NCI-H1105 treated with DMSO at 0.1 percent for 48 hours (cell line): ENCODE data around the gene FBXL2.
"Not testable (repeated sequence)": the region's sequence is repeated elsewhere in the genome, so short reads cannot be mapped to it uniquely, and the experiment has no call there.

Experiments used
- DNase-seq: peaks from one replicate; lab custom pipeline; 2025; lab: John Stamatoyannopoulos, UW

Gene FBXL2

DNA sequence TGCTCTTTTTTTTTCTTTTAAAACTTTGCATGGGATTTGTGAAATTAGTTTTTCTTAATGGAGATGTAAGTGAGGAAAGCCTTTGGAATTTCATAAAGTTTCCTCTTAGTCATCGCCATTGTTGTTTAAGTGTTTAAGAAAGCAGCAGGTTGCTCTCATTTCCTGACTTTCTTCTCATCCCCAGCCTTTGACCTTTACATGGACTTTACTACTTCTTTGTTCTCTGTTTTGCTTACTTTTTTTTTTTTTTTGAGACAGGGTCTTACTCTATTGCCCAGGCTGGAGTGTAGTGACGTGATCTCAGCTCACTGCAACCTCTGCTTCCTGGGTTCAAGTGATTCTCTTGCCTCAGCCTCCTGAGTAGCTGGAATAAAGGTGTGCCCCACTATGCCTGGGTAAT, 38.6 kb downstream of the FBXL2 start:
- DNase-seq = no peak

DNA sequence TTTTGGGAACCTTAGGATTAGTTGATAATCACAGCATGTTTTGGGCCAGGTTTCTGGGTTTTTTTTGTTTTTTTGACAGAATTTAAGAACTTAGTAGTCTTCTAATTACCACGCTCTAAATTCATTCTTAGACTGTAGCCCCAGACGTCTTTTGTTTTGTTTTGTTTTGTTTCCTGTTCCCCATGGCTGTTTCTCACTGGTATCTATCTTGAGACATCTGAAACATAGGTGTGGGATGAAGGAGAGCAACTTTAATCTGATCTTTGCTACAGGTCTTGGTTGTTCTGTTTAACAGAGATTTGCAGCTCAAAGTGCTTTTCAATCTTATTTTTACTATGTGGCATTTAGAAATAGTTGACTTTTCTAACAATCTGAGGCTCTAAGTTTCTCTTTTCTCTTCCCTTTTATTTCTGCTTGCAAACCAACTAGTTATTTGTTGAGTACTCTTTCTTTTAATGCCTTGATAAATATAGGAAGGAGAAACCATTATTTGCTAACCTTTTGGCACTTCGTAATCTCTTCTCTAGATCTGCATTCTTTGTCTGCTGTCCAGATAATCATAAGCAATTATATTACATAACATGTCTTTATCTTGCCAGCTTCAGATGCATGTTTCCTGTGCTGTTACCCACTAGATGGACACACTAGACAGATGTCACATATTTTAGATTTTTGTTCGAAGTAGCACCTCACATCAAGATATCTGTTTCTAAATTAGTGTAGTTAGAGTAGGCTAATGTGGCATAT, 40.9 kb downstream of the FBXL2 start:
- no peak for DNase-seq

DNA sequence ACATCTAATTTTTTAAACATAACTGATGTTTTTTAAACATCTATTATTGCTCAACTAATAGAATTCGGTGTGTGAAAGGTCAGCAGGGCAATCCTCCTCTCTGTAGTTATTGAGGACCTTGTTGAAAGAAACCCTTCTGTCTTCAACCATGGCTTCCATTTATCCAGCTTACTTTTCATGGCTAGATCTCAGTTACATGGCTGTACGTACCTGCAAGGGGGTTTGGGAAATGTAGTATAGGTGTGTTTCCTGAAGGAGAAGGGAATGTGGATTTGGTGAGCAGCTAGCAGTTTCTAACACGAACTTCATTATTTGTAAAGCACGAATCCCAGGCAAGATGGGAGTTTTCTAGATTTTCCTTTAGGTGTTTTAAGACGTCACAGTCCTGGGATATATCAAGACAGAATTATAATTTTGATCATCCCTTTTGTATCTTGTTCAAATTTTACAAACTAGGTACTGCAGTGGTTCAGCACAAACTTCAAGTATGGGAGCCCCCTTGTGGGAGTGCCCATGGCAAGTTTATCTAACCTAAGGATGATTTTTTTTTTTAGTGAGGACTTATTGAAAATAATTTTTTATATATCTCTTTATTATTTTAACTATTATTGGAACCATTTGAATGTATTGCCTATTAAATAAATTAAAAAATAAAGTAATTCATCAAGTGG, 41.6 kb downstream of the FBXL2 start:
- no peak for DNase-seq

DNA sequence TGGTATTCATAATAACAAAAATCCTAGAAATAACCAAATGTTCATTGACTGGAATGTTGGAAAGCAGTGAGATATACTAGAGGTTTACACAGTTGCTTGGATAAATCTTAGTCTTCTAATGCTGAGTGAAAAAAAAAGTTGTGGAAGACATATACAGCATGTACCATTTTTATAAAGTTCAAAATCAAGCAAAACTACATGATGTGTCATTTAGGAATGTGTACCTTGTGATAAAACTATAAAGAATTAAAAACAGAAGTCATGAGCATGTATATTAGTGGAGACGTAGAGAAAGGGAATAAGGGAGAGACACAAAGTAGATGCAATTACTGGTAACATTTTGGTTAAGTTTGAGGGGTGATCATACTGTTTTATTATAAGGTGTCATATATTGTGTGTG, 45.2 kb downstream of the FBXL2 start:
- no peak for DNase-seq

DNA sequence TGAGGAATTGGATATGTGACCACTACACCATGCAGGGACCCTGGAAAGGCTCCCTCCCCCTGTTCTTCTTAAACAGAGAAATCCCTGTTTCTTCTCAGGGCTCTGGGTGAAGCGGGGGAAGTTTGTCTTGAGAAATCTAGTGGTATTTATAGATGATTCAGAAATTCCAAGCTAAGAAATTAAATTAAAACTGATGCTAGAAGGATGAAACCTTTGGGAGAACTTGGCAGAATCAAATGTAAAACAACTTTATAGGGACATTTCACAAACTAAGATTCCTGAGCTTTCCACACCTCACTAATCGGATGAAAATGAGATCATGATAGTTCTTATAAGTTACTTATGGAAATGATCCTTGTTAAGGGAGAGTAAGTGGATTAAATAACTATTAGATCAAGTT, 54.2 kb downstream of the FBXL2 start:
- no peak for DNase-seq

DNA sequence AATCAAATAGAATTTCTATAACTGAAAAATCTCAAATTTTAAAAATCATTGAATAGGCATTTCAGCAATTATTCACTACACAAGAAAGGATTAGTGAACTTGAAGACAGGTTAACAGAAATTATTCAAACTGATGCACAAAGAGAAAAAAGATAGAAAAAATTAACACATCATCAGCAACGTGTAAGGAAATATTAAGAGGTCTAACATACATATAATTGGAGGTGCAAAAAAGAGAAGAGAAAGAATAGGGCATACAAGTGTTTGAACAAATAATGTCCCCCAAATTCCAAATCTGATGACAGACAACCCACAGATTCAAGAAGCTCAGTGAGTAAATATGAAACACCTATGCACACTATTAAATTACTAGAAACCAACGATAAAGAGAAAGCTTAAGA, 57.1 kb downstream of the FBXL2 start:
- DNase-seq = no peak

DNA sequence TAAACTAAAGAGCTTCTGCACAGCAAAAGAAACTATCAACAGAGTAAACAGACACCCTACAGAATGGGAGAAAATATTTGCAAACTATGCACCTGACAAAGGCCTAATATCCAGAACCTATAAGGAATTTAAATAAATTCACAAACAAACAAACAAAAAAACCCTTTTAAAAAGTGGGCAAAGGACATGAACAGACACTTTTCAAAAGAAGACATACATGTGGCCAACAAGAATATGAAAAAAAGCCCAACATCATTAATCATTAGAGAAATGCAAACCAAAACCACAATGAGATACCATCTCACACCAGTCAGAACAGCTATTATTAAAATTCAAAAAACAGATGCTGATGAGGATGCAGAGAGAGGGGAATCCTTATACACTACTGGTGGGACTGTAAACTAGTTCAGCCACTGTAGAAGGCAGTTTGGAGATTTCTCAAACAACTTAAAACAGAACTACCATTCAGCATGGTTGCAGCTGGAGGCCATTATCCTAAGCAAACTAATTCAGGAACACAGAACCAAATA, 61.8 kb downstream of the FBXL2 start:
- not testable (repeated sequence) for DNase-seq

DNA sequence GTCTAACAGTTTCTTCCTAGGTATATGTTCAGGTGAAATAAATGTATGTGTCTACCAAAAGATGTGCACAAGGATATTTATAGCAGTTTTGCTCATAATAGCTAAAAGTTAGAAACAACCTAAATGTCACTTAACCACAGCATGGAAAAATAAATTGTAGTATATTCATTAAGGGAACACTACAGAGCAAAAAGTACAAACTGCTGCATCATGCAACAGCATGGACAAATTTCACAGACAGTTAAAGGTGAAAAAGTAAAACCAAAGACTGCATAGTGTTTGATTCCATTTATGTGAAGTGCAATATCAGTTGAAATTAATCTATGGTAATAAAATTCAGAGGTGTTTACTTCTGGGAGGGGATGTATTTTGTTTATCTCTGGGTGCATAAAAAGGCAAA, 62.5 kb downstream of the FBXL2 start:
- no peak for DNase-seq

DNA sequence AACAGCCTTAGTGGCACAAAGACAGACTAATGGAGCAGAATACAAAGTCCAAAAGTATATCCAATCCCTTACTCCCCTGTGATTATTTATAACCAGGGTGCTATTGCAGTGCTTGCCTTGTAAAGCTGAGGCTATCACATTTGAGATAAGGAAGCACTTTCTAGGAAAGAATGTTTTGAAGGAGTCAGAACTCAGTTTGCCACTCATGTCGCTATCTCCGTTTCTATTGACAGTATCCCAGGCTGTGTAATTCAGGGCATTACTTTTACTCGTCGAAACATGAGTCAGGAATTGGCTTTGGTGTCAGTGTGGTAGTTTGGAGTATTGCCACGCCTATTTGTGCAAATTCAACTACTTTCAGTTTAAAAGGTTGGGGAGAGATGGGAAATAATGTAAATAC, 78.4 kb downstream of the FBXL2 start:
- DNase-seq = no peak

DNA sequence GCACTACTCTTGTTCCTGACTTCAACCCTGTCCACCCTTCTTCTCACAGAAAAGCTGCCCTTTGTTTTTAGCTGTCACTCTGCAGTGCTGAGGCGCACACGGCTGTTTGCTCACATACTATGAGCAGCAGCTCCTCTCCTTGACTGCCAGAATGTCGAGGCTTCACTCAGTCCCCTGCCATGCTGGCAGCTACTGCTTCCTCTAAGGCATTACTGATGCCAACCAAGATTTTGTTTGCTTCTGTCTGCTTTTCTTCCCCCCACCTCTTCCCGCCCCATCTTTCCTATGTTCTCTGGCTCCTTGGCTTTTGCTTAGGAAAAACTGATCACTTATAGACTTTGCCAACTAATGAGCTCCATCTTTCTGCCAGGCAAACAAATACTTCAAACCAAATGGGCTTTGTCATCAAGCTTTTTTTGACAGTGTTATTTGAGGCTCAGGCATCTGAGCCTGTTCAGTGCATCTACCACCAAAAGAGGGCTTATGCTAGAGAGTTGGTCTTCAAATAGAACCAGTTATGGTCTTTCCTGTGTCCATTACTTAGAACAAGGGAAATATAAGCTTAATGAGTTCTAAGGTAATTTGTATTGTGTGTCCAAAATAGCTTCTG, 81.0 kb downstream of the FBXL2 start:
- DNase-seq = no peak

DNA sequence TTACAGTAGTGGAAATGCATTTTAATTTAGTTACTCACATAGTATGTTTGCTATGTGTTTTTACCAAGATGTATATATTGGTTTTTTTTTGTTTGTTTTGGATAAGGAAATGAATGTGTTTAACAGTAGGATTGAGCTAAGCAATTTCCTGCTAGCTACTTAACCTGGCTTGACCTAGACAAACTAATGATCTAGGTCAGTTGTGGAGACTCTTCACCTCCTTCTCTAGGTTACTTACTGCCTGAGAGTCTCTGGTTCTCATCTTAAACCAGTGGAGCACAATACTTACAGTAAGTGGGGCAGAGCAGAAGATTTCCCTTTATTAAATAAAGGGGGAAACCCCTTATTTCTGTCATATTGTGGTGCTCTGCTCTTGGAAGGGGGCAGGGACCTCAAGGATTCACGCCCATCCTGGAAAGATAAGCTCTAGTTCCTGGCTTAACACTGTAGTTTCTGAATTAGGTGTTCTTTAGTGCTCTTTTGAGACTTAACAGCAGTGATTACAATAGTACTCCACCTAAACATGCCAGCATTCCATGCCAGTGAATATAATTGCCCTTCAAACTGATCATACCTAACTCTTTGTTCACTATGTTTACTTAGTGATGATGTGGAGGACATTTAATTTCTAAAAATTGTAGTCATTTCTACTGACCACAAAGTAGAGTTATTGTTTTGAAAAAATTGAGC, 83.0 kb downstream of the FBXL2 start:
- no peak for DNase-seq

DNA sequence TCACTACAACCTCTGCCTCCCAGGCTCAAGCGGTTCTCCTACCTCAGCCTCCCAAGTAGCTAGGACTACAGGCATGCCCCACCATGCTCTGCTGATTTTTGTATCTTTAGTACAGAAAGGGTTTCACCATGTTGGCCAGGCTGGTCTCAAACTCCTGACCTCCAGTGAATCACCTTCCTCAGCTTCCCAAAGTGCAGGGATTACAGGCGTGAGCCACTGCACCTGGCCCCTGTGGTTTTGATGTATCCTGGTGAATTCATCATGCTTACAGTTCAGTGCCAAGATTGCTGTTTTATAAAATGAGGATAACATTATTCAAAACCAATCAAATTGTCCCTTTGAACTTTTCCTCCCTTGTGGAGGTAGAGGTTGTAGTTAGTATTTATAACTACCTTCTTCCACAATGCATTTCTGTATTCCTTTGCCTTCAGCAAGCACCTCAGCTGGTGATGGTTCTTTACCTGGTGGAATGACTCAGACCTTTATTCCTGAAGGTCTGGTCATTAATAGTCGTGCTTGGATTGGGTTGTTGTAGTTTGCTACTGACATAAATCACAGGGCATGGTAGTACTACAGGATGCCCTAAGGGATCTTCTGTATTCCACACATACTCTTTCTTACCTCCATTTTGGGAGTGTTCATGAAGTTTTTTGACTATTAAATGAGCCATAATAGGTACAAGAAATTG, 86.0 kb downstream of the FBXL2 start:
- DNase-seq = no peak

DNA sequence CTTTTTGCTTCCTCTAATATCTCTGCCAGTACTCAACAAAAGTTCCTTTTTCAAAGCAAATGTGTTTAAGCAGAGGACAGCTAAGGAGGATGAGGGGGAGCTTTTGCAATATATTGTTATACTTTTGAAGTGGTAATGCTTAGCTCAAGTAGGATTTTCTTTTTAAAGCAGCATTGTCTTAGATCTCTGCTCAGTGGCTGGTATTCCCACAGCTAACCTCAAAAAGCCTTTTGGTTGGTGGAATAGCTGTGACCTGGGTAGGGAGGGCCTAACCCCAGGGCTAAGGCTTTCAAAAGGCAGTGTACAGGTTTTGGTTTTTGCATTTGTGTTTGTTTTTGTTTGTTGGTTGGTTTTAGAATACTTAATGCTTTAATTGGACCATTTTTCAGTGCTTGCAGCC, 86.8 kb downstream of the FBXL2 start:
- DNase-seq = no peak

DNA sequence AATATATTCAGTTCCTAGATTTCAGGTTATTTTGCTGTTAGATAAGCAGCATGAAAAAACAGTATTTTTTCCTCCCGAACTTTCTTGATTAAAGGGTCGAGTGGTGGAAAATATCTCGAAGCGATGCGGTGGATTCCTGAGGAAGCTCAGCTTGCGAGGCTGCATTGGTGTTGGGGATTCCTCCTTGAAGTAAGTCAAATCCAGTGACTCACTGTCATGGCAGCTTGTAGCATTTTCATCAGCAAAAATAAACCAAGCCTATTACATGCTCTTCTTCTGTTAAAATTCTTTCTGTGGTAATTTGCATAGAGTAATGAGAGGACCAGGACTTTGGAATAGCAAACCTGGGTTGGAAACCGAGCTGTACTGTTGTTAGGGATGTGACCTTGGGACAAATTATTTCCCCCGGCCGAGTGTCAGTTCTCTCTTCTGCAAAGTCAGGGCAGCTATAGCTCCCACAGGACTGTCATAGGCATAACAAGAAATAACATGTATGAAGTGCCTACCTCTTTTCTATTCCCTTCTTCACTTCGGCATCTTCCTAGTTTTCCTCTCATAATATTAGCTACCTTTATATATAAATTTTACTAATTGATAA, 87.4 kb downstream of the FBXL2 start:
- DNase-seq = no peak

DNA sequence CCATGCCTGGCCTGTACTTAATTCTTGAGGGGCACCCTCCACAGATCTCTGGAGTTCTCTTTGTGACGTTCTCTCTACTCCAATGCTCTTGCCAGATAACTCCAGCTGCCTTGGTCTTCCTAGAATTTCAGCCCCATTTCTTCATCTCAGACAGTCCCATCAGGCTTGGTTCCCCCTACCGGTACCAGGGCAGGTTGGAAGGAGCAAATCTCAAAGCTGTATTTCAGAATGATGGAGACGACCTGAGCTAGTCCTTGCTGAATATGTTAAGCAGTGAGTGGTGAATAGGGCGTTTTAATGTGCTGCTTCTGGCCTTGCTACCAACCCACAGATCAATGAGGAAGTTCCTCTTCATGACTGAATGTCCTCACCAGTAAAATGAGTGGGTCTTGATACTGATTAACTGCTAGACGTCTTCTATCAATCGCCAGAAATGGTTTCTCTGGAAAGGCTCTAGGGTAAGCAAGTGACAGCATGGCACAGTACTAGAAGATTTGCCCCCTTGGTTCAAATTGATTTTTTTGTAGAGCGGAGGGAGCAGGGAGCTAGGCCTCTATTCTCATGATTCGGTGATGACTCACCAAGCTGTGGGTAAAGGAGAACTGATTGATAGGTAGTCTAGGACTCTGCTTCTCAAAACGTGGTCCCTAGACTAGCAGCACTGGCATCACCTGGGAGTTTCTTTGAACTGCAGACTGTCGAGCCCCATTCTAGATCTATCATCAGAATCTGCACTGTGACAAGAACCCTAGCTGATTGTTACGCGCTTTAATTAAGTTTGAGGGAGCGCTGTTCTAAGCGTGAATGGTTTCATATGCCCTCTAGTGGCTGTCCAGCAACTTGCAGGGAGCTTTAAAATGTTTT, 95.2 kb downstream of the FBXL2 start:
- peak; percentile 18 for DNase-seq

DNA sequence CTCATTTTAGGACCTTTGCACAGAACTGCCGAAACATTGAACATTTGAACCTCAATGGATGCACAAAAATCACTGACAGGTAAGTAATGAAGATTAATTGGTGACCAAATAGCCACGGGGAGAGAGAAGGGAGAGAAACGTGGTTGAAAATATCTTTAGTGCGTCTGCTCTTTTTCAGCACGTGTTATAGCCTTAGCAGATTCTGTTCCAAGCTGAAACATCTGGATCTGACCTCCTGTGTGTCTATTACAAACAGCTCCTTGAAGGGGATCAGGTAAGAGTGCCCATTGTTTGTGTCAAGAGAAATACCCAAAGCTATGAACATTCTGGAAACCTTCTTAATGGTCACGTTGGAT, 95.8 kb downstream of the FBXL2 start:
- DNase-seq = no peak

DNA sequence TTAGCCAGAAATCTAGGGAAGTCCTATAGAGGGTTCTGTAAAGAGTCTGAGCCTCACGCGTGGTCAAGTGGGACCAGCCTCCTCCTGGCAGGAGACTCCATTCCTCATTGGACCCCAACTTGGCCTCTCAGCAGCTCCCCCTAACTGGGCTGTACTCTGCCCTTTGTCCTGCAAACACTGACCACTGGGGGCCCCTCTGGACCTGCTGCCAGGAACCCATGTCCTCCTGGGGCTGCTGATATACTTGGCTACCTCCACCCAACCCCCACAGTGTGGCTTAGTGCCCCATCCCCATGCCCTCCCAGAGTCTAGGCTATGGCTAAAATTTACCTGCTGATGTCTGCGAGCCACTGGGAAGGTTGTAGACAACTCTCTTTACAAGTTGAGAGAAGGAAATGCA, 100.2 kb downstream of the FBXL2 start:
- no peak for DNase-seq

DNA sequence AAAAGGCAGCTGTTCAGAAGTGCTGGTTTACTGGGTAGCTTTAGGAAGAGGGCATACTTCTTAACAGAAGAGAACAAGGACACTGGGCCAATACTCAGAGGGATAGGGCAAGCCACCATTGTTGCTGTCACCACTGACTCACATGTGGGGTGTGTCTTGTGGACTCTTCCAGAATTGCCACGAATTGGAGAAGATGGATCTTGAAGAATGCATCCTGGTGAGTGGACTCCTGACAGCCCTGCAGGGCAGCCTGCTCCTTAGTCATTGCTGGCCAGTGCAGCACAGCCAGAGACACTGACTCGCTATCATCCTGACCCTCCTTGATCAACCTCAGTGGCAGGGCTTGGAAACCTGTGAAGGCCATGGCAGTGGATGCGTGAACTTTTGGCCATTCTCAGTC, 100.7 kb downstream of the FBXL2 start:
- no peak for DNase-seq

DNA sequence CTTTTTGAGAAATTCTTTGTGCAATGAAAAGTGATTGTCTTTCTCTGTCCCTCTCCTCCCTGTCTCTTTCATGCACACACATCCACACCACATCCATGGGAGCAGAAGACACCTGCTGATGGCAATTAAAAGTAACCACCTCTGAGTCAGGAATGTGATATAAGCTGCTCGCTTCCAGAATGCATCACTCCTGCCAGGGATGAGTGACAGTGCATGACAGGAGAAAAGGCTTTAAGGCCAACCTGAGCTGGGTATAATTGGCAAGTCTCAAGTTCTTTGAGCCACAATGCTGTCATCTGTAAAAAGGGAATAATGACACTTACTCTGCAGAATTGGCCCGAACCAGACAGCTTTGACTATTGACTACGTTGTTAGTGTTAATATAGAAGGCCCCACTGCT, 103.4 kb downstream of the FBXL2 start:
- DNase-seq = no peak

DNA sequence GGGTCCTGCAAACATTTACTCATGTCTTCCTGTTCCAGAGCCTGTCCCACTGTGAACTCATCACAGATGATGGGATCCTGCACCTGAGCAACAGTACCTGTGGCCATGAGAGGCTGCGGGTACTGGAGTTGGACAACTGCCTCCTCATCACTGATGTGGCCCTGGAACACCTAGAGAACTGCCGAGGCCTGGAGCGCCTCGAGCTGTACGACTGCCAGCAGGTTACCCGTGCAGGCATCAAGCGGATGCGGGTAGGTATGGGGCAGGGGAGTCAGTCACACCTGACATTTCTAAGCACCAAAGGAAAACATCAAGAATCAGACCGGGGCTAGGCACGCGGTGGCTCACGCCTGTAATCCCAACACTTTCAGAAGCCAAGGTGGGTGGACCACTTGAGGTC, 106.7 kb downstream of the FBXL2 start:
- no peak for DNase-seq

DNA sequence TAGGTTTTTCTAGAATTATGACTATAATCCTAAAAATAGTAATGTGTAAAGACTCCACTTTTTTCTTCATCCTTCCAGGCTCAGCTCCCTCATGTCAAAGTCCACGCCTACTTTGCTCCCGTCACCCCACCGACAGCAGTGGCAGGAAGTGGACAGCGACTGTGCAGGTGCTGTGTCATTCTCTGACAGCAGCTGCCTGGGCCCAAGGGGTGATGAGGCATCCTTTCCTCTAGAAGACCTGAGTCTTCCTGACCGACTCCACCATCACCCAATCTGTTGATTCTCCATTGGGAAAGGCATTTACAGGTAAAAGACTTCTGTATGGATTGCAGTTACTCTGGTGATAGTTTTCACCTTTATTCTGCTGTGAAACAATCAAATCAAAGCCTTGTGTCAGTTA, 108.2 kb downstream of the FBXL2 start:
- DNase-seq = no peak
